ENCODE data around the gene STAT6.

The STAT6 gene

DNA sequence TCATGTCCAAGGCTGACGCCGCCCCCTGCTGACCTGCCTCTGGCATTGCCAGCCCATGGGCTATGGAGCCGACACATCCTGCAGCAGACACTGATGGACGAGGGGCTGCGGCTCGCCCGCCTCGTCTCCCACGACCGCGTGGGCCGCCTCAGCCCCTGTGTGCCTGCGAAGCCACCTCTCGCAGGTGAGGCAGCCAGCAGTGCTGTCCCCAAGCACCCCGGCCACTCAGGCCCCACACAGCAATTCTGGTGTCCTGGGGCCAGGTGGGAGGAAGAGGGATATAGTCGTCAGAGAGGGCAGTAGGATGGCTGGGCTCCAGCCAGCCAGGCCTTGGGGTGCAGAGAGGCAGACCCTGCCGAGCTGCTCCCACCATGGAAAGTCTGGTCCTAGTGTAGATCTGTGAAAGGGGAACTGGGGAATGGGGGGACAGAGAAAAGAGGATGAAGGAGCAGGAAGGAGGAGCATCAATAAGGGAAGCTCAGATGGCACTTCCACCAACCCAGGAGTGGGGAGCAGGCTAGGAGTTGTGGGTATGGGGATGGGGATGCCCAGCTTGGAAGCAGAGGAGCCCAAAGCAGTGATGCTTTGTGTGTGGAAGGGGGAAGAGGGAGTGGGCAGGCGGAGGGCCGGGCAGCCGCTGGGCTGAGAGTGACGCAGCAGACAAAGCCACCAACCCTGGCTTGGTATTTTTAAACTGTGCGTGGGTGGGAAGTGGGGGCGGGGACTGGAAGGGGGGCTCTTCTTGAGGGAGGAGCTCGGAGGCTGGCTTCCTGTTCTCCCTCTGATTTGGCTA is 17.6 kb downstream of the STAT6 start:
- Histone ChIP-seq H3K4me3 (ENCODE audit: low read length) (peak overlapping the region; percentile 28), H3K27ac (ENCODE audit: low read depth, low read length) (peak overlapping the region; percentile 40), H3K9me3 (ENCODE audit: control insufficient read depth, insufficient read depth, low read length) (no peaks in the 10 kb centered on the region), H3K36me3 (ENCODE audit: control insufficient read depth, low read length) (peaks cover 46% of the 10 kb centered on the region), H3K9me2 (replicated peaks; ENCODE audit: control insufficient read depth, low read length) (no peaks in the 10 kb centered on the region), H3K4me2 (ENCODE audit: low read length) (peak overlapping the region; percentile 58), H3K79me2 (ENCODE audit: control insufficient read depth, low read length) (peaks cover 9% of the 10 kb centered on the region), H3F3A (ENCODE audit: control insufficient read depth, insufficient read depth) (peaks cover 17% of the 10 kb centered on the region), H3K4me1 (ENCODE audit: control insufficient read depth, low read length) (peaks cover 25% of the 10 kb centered on the region), H3K27me3 (ENCODE audit: control insufficient read depth, low read length) (no peaks in the 10 kb centered on the region), H4K20me1 (ENCODE audit: control insufficient read depth, insufficient read depth, low read depth, low read length) (no peaks in the 10 kb centered on the region)
- TF ChIP-seq, protein P1, sequence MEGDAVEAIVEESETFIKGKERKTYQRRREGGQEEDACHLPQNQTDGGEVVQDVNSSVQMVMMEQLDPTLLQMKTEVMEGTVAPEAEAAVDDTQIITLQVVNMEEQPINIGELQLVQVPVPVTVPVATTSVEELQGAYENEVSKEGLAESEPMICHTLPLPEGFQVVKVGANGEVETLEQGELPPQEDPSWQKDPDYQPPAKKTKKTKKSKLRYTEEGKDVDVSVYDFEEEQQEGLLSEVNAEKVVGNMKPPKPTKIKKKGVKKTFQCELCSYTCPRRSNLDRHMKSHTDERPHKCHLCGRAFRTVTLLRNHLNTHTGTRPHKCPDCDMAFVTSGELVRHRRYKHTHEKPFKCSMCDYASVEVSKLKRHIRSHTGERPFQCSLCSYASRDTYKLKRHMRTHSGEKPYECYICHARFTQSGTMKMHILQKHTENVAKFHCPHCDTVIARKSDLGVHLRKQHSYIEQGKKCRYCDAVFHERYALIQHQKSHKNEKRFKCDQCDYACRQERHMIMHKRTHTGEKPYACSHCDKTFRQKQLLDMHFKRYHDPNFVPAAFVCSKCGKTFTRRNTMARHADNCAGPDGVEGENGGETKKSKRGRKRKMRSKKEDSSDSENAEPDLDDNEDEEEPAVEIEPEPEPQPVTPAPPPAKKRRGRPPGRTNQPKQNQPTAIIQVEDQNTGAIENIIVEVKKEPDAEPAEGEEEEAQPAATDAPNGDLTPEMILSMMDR (IDR thresholded peaks at IDR 0.05; ENCODE audit: low read depth, low read length, poor library complexity, severe bottlenecking), result peak; percentile 65
- TF ChIP-seq EZH2phosphoT487 (IDR thresholded peaks at IDR 0.05; ENCODE audit: borderline replicate concordance, low read length), result no peak

DNA sequence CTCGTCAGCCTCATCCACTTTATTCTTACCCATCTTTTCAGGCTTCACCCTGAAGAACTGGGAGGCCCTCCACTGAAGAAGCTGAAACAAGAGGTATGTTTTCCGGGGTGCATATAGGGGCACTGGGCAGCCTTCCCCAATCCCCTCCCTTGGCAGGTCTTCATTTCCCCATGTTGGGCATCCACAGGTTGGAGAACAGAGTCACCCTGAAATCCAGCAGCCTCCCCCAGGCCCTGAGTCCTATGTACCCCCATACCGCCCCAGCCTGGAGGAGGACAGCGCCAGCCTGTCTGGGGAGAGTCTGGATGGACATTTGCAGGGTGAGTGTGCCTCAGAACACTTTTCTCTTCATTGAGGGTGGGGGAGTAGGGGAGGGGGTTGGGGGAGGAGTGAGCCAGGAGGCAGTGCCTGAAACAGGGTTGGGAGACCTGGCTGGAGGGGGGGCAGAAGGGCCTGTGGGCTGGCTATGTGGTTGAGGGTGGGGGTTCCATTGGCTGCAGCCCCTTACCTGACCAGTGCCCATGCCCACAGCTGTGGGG is 18.2 kb downstream of the STAT6 start:
- no peaks in the 10 kb centered on the region for H3K27me3 ChIP-seq (ENCODE audit: control insufficient read depth, low read length)
- H3K79me2 ChIP-seq (ENCODE audit: control insufficient read depth, low read length), result peaks cover 9% of the 10 kb centered on the region
- peaks cover 39% of the 10 kb centered on the region for H3K36me3 ChIP-seq (ENCODE audit: control insufficient read depth, low read length)
- peaks cover 22% of the 10 kb centered on the region for H3F3A ChIP-seq (ENCODE audit: control insufficient read depth, insufficient read depth)
- no peak overlapping the region for H3K4me2 ChIP-seq (ENCODE audit: low read length)
- no peak for TF ChIP-seq EZH2phosphoT487 (IDR thresholded peaks at IDR 0.05; ENCODE audit: borderline replicate concordance, low read length)
- TF ChIP-seq, protein P1 (IDR thresholded peaks at IDR 0.05; ENCODE audit: low read depth, low read length, poor library complexity, severe bottlenecking), result no peak
- H3K9me3 ChIP-seq (ENCODE audit: control insufficient read depth, insufficient read depth, low read length), result no peaks in the 10 kb centered on the region
- no peak overlapping the region for H3K27ac ChIP-seq (ENCODE audit: low read depth, low read length)
- peaks cover 31% of the 10 kb centered on the region for H3K4me1 ChIP-seq (ENCODE audit: control insufficient read depth, low read length)
- H3K9me2 ChIP-seq (replicated peaks; ENCODE audit: control insufficient read depth, low read length), result no peaks in the 10 kb centered on the region
- no peak overlapping the region for H3K4me3 ChIP-seq (ENCODE audit: low read length)
- H4K20me1 ChIP-seq (ENCODE audit: control insufficient read depth, insufficient read depth, low read depth, low read length), result no peaks in the 10 kb centered on the region

- H3K9me2 ChIP-seq (replicated peaks; ENCODE audit: control insufficient read depth, low read length), result no peaks in the 10 kb centered on the region
- no peaks in the 10 kb centered on the region for H4K20me1 ChIP-seq (ENCODE audit: control insufficient read depth, insufficient read depth, low read depth, low read length)
- H3K9me3 ChIP-seq (ENCODE audit: control insufficient read depth, insufficient read depth, low read length), result no peaks in the 10 kb centered on the region
- H3K4me1 ChIP-seq (ENCODE audit: control insufficient read depth, low read length), result peaks cover 36% of the 10 kb centered on the region
- no peak for TF ChIP-seq EZH2phosphoT487 (IDR thresholded peaks at IDR 0.05; ENCODE audit: borderline replicate concordance, low read length)
- TF ChIP-seq, protein P1 (IDR thresholded peaks at IDR 0.05; ENCODE audit: low read depth, low read length, poor library complexity, severe bottlenecking), result no peak
- H3F3A ChIP-seq (ENCODE audit: control insufficient read depth, insufficient read depth), result peaks cover 24% of the 10 kb centered on the region
- H3K27me3 ChIP-seq (ENCODE audit: control insufficient read depth, low read length), result no peaks in the 10 kb centered on the region
- H3K36me3 ChIP-seq (ENCODE audit: control insufficient read depth, low read length), result peaks cover 35% of the 10 kb centered on the region
- no peak overlapping the region for H3K4me3 ChIP-seq (ENCODE audit: low read length)
- H3K4me2 ChIP-seq (ENCODE audit: low read length), result no peak overlapping the region
- H3K27ac ChIP-seq (ENCODE audit: low read depth, low read length), result no peak overlapping the region
- H3K79me2 ChIP-seq (ENCODE audit: control insufficient read depth, low read length), result peaks cover 9% of the 10 kb centered on the region
Observed at GRCh38 chr12:57092529-57092862, 18.7 kb downstream of the STAT6 start.

All from DOHH2 (cell line).